HEK293 (cell line): ENCODE measurements around the gene ACOX2.

ENCODE experiments used
- CTCF ChIA-PET: fragments of 350-600 bp; formaldehyde crosslinking; extraction: SDS; loops from one replicate; lab custom pipeline; 2021; ENCODE audit warnings: antibody characterized with exemption; lab: Yijun Ruan, JAX
- POLR2A ChIA-PET: fragments of 300-600 bp; formaldehyde crosslinking; extraction: SDS; loops from one replicate; lab custom pipeline; 2020; ENCODE audit warnings: antibody characterized with exemption, inconsistent platforms; lab: Yijun Ruan, JAX
- H3K27ac ChIP-seq: fragments of 200-500 bp; sonication (Bioruptor generic); 2 replicates; pipeline ENCODE4 v1.5.1; 2014; ENCODE audit warnings: low read depth, low read length, control low read depth, inconsistent platforms; ENCODE audit errors: extremely low read depth
- H3K36me3 ChIP-seq, 2 experiments: fragments of 200-500 bp in 1 of 2; sonication (Bioruptor generic) in 1 of 2; 1 replicate in 1 of 2; 2 replicates in 1 of 2; pipeline ENCODE4 v1.5.1; 2014 to 2017; ENCODE audit warnings: inconsistent platforms in 2 of 2, low read length in 2 of 2; ENCODE audit not compliant: control insufficient read depth in 2 of 2, insufficient read depth in 1 of 2
- H3K4me1 ChIP-seq: fragments of 200-500 bp; sonication (Bioruptor generic); 2 replicates; pipeline ENCODE4 v1.5.1; 2014; ENCODE audit warnings: mild to moderate bottlenecking, low read length, inconsistent platforms; ENCODE audit not compliant: control insufficient read depth, insufficient read depth
- H3K4me3 ChIP-seq: 2 replicates; pipeline ENCODE4 v1.5.1; 2011; ENCODE audit warnings: low read depth, mild to moderate bottlenecking, control low read depth, low read length, moderate library complexity
- H3K9me3 ChIP-seq: fragments of 200-500 bp; sonication (Bioruptor generic); 2 replicates; pipeline ENCODE4 v1.5.1; 2014; ENCODE audit warnings: low read depth, low read length, inconsistent platforms; ENCODE audit not compliant: control insufficient read depth, insufficient read depth
- GLI4 ChIP-seq: fragments of 450-650 bp; formaldehyde crosslinking; IDR thresholded peaks from 2 replicates; pipeline ENCODE4 v1.5.1; 2016; ENCODE audit warnings: missing biosample characterization, missing genetic modification characterization
- IKZF3 ChIP-seq: fragments of 450-650 bp; IDR thresholded peaks from 2 replicates; pipeline ENCODE4 v1.5.0; 2018; ENCODE audit warnings: missing biosample characterization, mild to moderate bottlenecking, missing genetic modification characterization, moderate library complexity
- KLF7 ChIP-seq: fragments of 450-650 bp; formaldehyde crosslinking; IDR thresholded peaks from 2 replicates; pipeline ENCODE4 v1.5.1; 2016; ENCODE audit warnings: missing biosample characterization, missing genetic modification characterization, borderline replicate concordance
- PRDM10 ChIP-seq: fragments of 450-650 bp; formaldehyde crosslinking; IDR thresholded peaks from 2 replicates; pipeline ENCODE4 v1.5.1; 2016; ENCODE audit warnings: missing biosample characterization, missing genetic modification characterization
- YY1 ChIP-seq: fragments of 450-650 bp; formaldehyde crosslinking; IDR thresholded peaks from 2 replicates; pipeline ENCODE4 v1.5.1; 2018; ENCODE audit warnings: missing biosample characterization, missing genetic modification characterization
- ZNF112 ChIP-seq: fragments of 450-650 bp; formaldehyde crosslinking; IDR thresholded peaks from 2 replicates; pipeline ENCODE4 v1.5.0; 2017; ENCODE audit warnings: missing biosample characterization, missing genetic modification characterization
- ZNF132 ChIP-seq: fragments of 450-650 bp; formaldehyde crosslinking; IDR thresholded peaks from 2 replicates; pipeline ENCODE4 v1.5.1; 2017; ENCODE audit warnings: missing biosample characterization, missing genetic modification characterization, borderline replicate concordance
- ZNF140 ChIP-seq: fragments of 450-650 bp; formaldehyde crosslinking; IDR thresholded peaks from 2 replicates; pipeline ENCODE4 v1.5.1; 2016; ENCODE audit warnings: missing biosample characterization, missing genetic modification characterization
- ZNF16 ChIP-seq: fragments of 450-650 bp; formaldehyde crosslinking; IDR thresholded peaks from 2 replicates; pipeline ENCODE4 v1.5.1; 2016; ENCODE audit warnings: low read depth, missing biosample characterization, missing genetic modification characterization
- ZNF223 ChIP-seq: fragments of 450-650 bp; formaldehyde crosslinking; IDR thresholded peaks from 2 replicates; pipeline ENCODE4 v1.5.1; 2016; ENCODE audit warnings: missing biosample characterization, missing genetic modification characterization
- ZNF433 ChIP-seq: fragments of 450-650 bp; formaldehyde crosslinking; IDR thresholded peaks from 2 replicates; pipeline ENCODE4 v1.5.1; 2016; ENCODE audit warnings: missing biosample characterization, missing genetic modification characterization, low read depth
- ZNF548 ChIP-seq: fragments of 450-650 bp; formaldehyde crosslinking; IDR thresholded peaks from 2 replicates; pipeline ENCODE4 v1.5.1; 2016; ENCODE audit warnings: missing biosample characterization, missing genetic modification characterization
- ZNF571 ChIP-seq: fragments of 450-650 bp; formaldehyde crosslinking; IDR thresholded peaks from 2 replicates; pipeline ENCODE4 v1.5.0; 2017; ENCODE audit warnings: missing biosample characterization, missing genetic modification characterization
- ZNF600 ChIP-seq: fragments of 450-650 bp; formaldehyde crosslinking; IDR thresholded peaks from 2 replicates; pipeline ENCODE4 v1.5.1; 2016; ENCODE audit warnings: missing biosample characterization, missing genetic modification characterization
- ZNF704 ChIP-seq: fragments of 450-650 bp; formaldehyde crosslinking; IDR thresholded peaks from 2 replicates; pipeline ENCODE4 v1.5.1; 2016; ENCODE audit warnings: missing biosample characterization, missing genetic modification characterization
- TF ChIP-seq, protein P1 (sequence below): fragments of 450-650 bp; formaldehyde crosslinking; IDR thresholded peaks from 2 replicates; pipeline ENCODE4 v1.5.1; 2016; ENCODE audit warnings: missing biosample characterization, missing genetic modification characterization
- TF ChIP-seq, protein P2 (sequence below): fragments of 450-650 bp; formaldehyde crosslinking; IDR thresholded peaks from 2 replicates; pipeline ENCODE4 v1.5.1; 2016; ENCODE audit warnings: missing biosample characterization, missing genetic modification characterization
- TF ChIP-seq, protein P3 (sequence below): fragments of 450-650 bp; IDR thresholded peaks from 2 replicates; pipeline ENCODE4 v1.5.1; 2018; ENCODE audit warnings: missing biosample characterization, mild to moderate bottlenecking, missing genetic modification characterization

The ACOX2 gene

DNA sequence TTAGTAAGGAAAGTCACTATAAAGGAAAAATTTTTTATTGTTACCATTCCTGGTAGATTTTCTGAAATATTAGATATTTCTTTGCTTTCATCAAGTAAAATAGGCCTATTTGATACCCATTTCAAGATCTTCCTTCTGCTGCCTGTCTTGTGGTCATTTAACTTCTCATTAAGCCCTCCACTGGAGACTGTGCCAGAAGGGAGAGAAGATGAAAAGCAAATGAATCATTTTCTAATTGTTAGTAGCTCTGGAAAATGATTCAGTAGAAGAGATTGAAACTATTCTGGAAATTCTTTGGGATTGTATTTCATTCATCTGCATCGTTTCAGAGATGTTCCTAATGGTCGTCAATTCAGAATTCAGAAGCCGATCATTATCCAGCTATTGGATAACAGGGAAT is 41.9 kb downstream of the ACOX2 start:
- ChIA-PET CTCF (interaction anchor here (0.6 to 2.5 kb wide), 5 partner anchors 11 to 133 kb away, joined by 3 to 10 read pairs (median 3); no protein-coding TSS in a partner anchor), POLR2A (no interaction called here)

More for the DNA sequence above, 41.9 kb downstream of the ACOX2 start:
- peaks cover 8% of the 10 kb centered on the region; the same call in 1 of the 2 replicates for H3K4me1 ChIP-seq
- H3K27ac ChIP-seq = no peak overlapping the region
- H3K9me3 ChIP-seq = no peaks in the 10 kb centered on the region
- H3K36me3 ChIP-seq = peaks cover 0 to 8% of the 10 kb centered on the region in 2 experiments; a peak in 2 of 3 replicates
- no peak overlapping the region for H3K4me3 ChIP-seq
- TF ChIP-seq YY1 (tag by site-specific recombination) (no peak), ZNF571 (tag by site-specific recombination) (no peak), ZNF112 (no peak), KLF7 (tag by site-specific recombination) (no peak), ZNF140 (tag by site-specific recombination) (no peak), ZNF16 (no peak), ZNF548 (no peak), IKZF3 (tag by site-specific recombination) (no peak), ZNF132 (tag by site-specific recombination) (no peak), ZNF433 (tag by site-specific recombination) (no peak), ZNF704 (tag by site-specific recombination) (no peak), PRDM10 (tag by site-specific recombination) (no peak), ZNF600 (tag by site-specific recombination) (no peak), ZNF223 (no peak), GLI4 (no peak)
- TF ChIP-seq, protein P1, sequence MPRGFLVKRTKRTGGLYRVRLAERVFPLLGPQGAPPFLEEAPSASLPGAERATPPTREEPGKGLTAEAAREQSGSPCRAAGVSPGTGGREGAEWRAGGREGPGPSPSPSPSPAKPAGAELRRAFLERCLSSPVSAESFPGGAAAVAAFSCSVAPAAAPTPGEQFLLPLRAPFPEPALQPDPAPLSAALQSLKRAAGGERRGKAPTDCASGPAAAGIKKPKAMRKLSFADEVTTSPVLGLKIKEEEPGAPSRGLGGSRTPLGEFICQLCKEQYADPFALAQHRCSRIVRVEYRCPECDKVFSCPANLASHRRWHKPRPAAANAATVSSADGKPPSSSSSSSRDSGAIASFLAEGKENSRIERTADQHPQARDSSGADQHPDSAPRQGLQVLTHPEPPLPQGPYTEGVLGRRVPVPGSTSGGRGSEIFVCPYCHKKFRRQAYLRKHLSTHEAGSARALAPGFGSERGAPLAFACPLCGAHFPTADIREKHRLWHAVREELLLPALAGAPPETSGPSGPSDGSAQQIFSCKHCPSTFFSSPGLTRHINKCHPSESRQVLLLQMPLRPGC = no peak
- TF ChIP-seq, protein P2, sequence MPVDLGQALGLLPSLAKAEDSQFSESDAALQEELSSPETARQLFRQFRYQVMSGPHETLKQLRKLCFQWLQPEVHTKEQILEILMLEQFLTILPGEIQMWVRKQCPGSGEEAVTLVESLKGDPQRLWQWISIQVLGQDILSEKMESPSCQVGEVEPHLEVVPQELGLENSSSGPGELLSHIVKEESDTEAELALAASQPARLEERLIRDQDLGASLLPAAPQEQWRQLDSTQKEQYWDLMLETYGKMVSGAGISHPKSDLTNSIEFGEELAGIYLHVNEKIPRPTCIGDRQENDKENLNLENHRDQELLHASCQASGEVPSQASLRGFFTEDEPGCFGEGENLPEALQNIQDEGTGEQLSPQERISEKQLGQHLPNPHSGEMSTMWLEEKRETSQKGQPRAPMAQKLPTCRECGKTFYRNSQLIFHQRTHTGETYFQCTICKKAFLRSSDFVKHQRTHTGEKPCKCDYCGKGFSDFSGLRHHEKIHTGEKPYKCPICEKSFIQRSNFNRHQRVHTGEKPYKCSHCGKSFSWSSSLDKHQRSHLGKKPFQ (tag by site-specific recombination) = no peak
- TF ChIP-seq, protein P3, sequence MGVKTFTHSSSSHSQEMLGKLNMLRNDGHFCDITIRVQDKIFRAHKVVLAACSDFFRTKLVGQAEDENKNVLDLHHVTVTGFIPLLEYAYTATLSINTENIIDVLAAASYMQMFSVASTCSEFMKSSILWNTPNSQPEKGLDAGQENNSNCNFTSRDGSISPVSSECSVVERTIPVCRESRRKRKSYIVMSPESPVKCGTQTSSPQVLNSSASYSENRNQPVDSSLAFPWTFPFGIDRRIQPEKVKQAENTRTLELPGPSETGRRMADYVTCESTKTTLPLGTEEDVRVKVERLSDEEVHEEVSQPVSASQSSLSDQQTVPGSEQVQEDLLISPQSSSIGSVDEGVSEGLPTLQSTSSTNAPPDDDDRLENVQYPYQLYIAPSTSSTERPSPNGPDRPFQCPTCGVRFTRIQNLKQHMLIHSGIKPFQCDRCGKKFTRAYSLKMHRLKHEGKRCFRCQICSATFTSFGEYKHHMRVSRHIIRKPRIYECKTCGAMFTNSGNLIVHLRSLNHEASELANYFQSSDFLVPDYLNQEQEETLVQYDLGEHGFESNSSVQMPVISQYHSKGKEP (tag by site-specific recombination) = no peak
- TF ChIP-seq, all 188 proteins: peak for 0
